HG03460 (cell line): Measurements from ENCODE around the gene THSD7B.
"Not testable (repeated sequence)": the region's sequence is repeated elsewhere in the genome, so short reads cannot be mapped to it uniquely, and the experiment has no call there.

Experiments used
- ATAC-seq: cut with Tn5 transposase; IDR thresholded peaks from one replicate; pipeline ENCODE4 v1.9.1; 2021; ENCODE audit not compliant: unreplicated experiment

THSD7B gene

GRCh38 chr2:137500599-137500998, 735.3 kb downstream of the THSD7B start:
- ATAC-seq: no peak

- ATAC-seq: no peak
Measured at GRCh38 chr2:137507237-137507636, 741.9 kb downstream of the THSD7B start.

- ATAC-seq: no peak
Measured at GRCh38 chr2:137508739-137509384, 743.5 kb downstream of the THSD7B start.

- ATAC-seq: no peak
Measured at GRCh38 chr2:137511526-137511925, 746.2 kb downstream of the THSD7B start.

- no peak for ATAC-seq
Measured at GRCh38 chr2:137521653-137522619, 756.6 kb downstream of the THSD7B start.

GRCh38 chr2:137522620-137523011, 757.3 kb downstream of the THSD7B start:
- no peak for ATAC-seq

- ATAC-seq: no peak
Measured at GRCh38 chr2:137523931-137524330, 758.6 kb downstream of the THSD7B start.

GRCh38 chr2:137525132-137525531, 759.8 kb downstream of the THSD7B start:
- no peak for ATAC-seq

GRCh38 chr2:137525641-137526190, 760.4 kb downstream of the THSD7B start:
- no peak for ATAC-seq

- ATAC-seq: no peak
Measured at GRCh38 chr2:137535897-137536296, 770.6 kb downstream of the THSD7B start.

GRCh38 chr2:137539336-137539735, 774.0 kb downstream of the THSD7B start:
- ATAC-seq: no peak

GRCh38 chr2:137547842-137548241, 782.5 kb downstream of the THSD7B start:
- ATAC-seq: no peak

- ATAC-seq: no peak
Measured at GRCh38 chr2:137566387-137566786, 801.0 kb downstream of the THSD7B start.

- ATAC-seq: no peak
Measured at GRCh38 chr2:137570484-137570883, 805.1 kb downstream of the THSD7B start.

- not testable (repeated sequence) for ATAC-seq
Measured at GRCh38 chr2:137587834-137588233, 822.5 kb downstream of the THSD7B start.

GRCh38 chr2:137588578-137588977, 823.2 kb downstream of the THSD7B start:
- not testable (repeated sequence) for ATAC-seq

GRCh38 chr2:137590102-137590501, 824.8 kb downstream of the THSD7B start:
- no peak for ATAC-seq

GRCh38 chr2:137607722-137608318, 842.5 kb downstream of the THSD7B start:
- ATAC-seq: no peak

GRCh38 chr2:137638932-137639331, 873.6 kb downstream of the THSD7B start:
- no peak for ATAC-seq

GRCh38 chr2:137644731-137645130, 879.4 kb downstream of the THSD7B start:
- no peak for ATAC-seq

GRCh38 chr2:137654046-137654445, 888.7 kb downstream of the THSD7B start:
- ATAC-seq: no peak
